Measurements from ENCODE around the gene SLC2A10.

GRCh38 chr20:46681032-46681854 is 28.2 kb upstream of the SLC2A10 start:
- peak; percentile 86 for TF ChIP-seq CTCF (conservative IDR thresholded peaks at IDR 0.05; ENCODE audit: low read depth, low read length)
- TF ChIP-seq EZH2 (IDR thresholded peaks at IDR 0.05; ENCODE audit: borderline replicate concordance, low read depth, low read length, poor library complexity, severe bottlenecking): no peak
